Kidney (tissue), 14 donors: ENCODE results near the gene PPP6R1. TPM values are rescaled to one million over a fixed set of nuclear protein-coding genes. Genes with fewer than 3 reads are reported as not detected.
A peak's percentile ranks its signal among the peaks of the same experiment; 100 is the strongest.

Source experiments
- DNase-seq, 5 donors: peaks; one replicate each; pipeline ENCODE4 v3.0.0-alpha.2; 2013 to 2020
- FAIRE-seq: peaks from 2 replicates; lab custom pipeline; 2012; peaks lifted over from hg19 to GRCh38; lab: Jason Lieb, UNC
- H3K27ac ChIP-seq, 2 donors: one replicate each; pipeline ENCODE4 v1.7.0; 2013; ENCODE audit warnings: low read depth in 2 of 2, low read length in 2 of 2, inconsistent platforms in 1 of 2
- H3K27me3 ChIP-seq: one replicate; pipeline ENCODE4 v1.7.1; 2013; ENCODE audit warnings: low read length, inconsistent platforms; ENCODE audit not compliant: control insufficient read depth, insufficient read depth
- H3K36me3 ChIP-seq, 3 donors: one replicate each; pipeline versions ENCODE4 v1.7.0 to v1.7.1; 2013; ENCODE audit warnings: low read length in 3 of 3, control low read depth in 1 of 3, inconsistent platforms in 1 of 3; ENCODE audit not compliant: insufficient read depth in 3 of 3, control insufficient read depth in 2 of 3
- H3K4me1 ChIP-seq, 3 donors: one replicate each; pipeline versions ENCODE4 v1.7.0 to v1.7.1; 2013; ENCODE audit warnings: low read length in 3 of 3, inconsistent platforms in 1 of 3, low read depth in 1 of 3; ENCODE audit not compliant: control insufficient read depth in 2 of 3, insufficient read depth in 2 of 3
- H3K4me3 ChIP-seq, 3 donors: one replicate each; pipeline versions ENCODE4 v1.7.0 to v1.8.1; 2013; ENCODE audit warnings: low read length in 3 of 3, control low read depth in 1 of 3, inconsistent platforms in 1 of 3
- H3K9ac ChIP-seq, 3 donors: one replicate each; pipeline versions ENCODE4 v1.7.0 to v1.7.1; 2013; ENCODE audit warnings: low read length in 3 of 3, control low read depth in 1 of 3, inconsistent platforms in 1 of 3
- H3K9me3 ChIP-seq, 3 donors: one replicate each; pipeline versions ENCODE4 v1.7.0 to v1.7.1; 2013; ENCODE audit warnings: low read length in 3 of 3, control low read depth in 1 of 3, inconsistent platforms in 1 of 3; ENCODE audit not compliant: control insufficient read depth in 2 of 3, insufficient read depth in 1 of 3
- CTCF ChIP-seq: IDR thresholded peaks from 3 replicates; pipeline ENCODE4 v1.5.1; 2012; ENCODE audit warnings: mild to moderate bottlenecking, moderate library complexity, borderline replicate concordance; ENCODE audit not compliant: insufficient read depth; ENCODE audit errors: extremely low read depth
- intact Hi-C: fragments of 100-400 bp; cut with DNase I; formaldehyde crosslinking; loops from one replicate; pipeline ENCODE4 v1.11.1; 2022
- polyA plus RNA-seq: library from polyadenylated mRNA; stranded (reverse); fragments of 350-450 nt; fragmentation: Illumina TruSeq; extraction: RNeasy Lipid Tissue Mini Kit (QIAGEN cat#74804); gene quantifications from one replicate; pipeline ENCODE4 v1.2.3, GENCODE V29; 2014; ENCODE audit warnings: low read depth, low replicate concordance; ENCODE audit not compliant: insufficient read depth
- total RNA-seq: library from RNA; stranded (reverse); fragmentation: NEBNext Ultra II Directional; extraction: Animal tissue kit (Norgen Biotek cat#: 25700); gene quantifications from one replicate; pipeline ENCODE4 v1.2.1, GENCODE V29; 2021
- donor health status: control.
- donor health status: control.
- donor health status: control.
- donor health status: control.
- donor health status: control.
- donor health status: DM: yes; HTN: yes; CAD: no.
- donor health status: Normal renal cell carcinoma (clear cell type).

The PPP6R1 gene
- total and polyA plus RNA-seq, 2 donors from 2014 or later, result 30.6 to 61.6 TPM

- H3K27me3 ChIP-seq, result no peaks in the 10 kb centered on the region
- no peaks in the 10 kb centered on the region for H3K9me3 ChIP-seq
- H3K4me3 ChIP-seq, result no peak overlapping the region
- intact Hi-C loops, result no loop called here
- DNase-seq (peak in 1 of 5 donors; percentile 74), FAIRE-seq (no peak)
- H3K9ac ChIP-seq, result no peak overlapping the region
- H3K36me3 ChIP-seq, result peaks cover 0 to 19% (median 9%) of the 10 kb centered on the region in 3 donors
- H3K4me1 ChIP-seq, result peaks cover 0 to 3% (median 0%) of the 10 kb centered on the region in 3 donors
- H3K27ac ChIP-seq, result no peak overlapping the region
- TF ChIP-seq CTCF, result no peak
Observed at GRCh38 chr19:55273978-55274707, 15.3 kb upstream of the PPP6R1 start.

GRCh38 chr19:55272142-55272541, 13.3 kb upstream of the PPP6R1 start:
- no peak overlapping the region for H3K4me3 ChIP-seq
- peaks cover 0 to 18% (median 9%) of the 10 kb centered on the region in 3 donors for H3K36me3 ChIP-seq
- intact Hi-C loops, result no loop called here
- DNase-seq (no peak), FAIRE-seq (no peak)
- TF ChIP-seq CTCF, result no peak
- no peaks in the 10 kb centered on the region for H3K27me3 ChIP-seq
- H3K9ac ChIP-seq, result no peak overlapping the region
- no peaks in the 10 kb centered on the region for H3K4me1 ChIP-seq
- no peaks in the 10 kb centered on the region for H3K9me3 ChIP-seq
- H3K27ac ChIP-seq, result no peak overlapping the region

GRCh38 chr19:55270172-55270942, 11.5 kb upstream of the PPP6R1 start:
- no peak overlapping the region for H3K27ac ChIP-seq
- H3K27me3 ChIP-seq, result no peaks in the 10 kb centered on the region
- FAIRE-seq, result no peak
- no peak overlapping the region for H3K9ac ChIP-seq
- no peak overlapping the region for H3K4me3 ChIP-seq
- H3K4me1 ChIP-seq, result no peaks in the 10 kb centered on the region
- no peak for TF ChIP-seq CTCF
- peak in 1 of 5 donors; percentile 64 for DNase-seq
- peaks cover 0 to 11% (median 9%) of the 10 kb centered on the region in 3 donors for H3K36me3 ChIP-seq
- peaks cover 0 to 4% (median 0%) of the 10 kb centered on the region in 3 donors for H3K9me3 ChIP-seq
- intact Hi-C loops, result no loop called here
